ENCODE results near the gene RAB3C. TPM values are rescaled to one million over a fixed set of nuclear protein-coding genes. Genes with fewer than 3 reads are reported as not detected.

Gene RAB3C
- polyA plus RNA-seq, 1 donor (not counting 4 experiments of a cell fraction or from before 2014, with no cell fraction given): not detected

DNA sequence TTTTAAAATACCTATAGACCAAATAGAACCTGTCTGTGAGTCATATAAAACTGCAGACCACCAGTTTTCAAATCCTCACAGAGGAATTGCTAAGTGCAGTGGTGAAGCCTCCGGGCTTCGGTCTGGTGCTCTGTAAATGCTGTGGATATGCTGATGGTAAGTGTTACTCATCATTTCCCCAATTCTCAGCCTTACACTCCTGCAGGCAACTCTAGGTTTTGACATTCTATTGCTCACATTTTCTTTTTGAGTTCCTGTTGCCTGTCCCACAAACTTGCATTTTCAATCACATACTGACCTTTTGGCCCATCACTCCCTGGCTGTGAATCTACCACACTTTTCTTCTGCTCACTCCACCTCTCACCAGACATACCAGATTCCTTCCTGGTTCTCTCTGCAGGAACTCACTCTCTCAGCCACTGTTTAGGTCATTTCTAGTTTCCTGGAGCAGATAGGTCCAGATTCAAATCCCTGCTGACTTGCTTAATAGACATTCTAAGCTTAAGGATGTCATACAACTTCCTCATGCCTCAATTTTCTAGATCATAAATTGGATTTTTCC lies 192.9 kb downstream of the RAB3C start:
- no peaks in the 10 kb centered on the region for H3K79me2 ChIP-seq (ENCODE audit: control insufficient read depth, insufficient read depth, low read length)
- H4K20me1 ChIP-seq (ENCODE audit: control insufficient read depth, extremely low read depth, insufficient read depth, low read length): no peaks in the 10 kb centered on the region
- FAIRE-seq: no peak

DNA sequence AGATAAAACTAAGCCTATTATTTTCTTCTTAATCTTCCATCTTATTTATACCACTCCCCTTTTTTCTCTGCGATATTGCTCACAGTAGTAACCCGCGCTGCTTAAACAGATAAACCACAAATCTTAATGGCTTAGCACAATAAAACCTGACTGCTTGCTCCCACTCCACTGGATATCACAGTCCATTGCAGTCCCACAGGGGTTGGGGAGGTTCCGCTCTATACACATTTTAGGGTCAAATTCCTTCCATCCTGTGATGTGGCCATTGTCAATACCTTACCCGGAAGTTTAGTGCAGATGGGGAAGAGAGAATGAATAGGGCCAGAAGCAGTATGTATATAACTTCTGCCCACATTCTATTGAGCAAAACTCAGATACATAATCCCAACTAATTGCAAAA lies 193.7 kb downstream of the RAB3C start:
- no peak overlapping the region for H3K9ac ChIP-seq (ENCODE audit: control insufficient read depth, extremely low read depth, insufficient read depth, low read length)
- H3K4me3 ChIP-seq (ENCODE audit: control insufficient read depth in 2 of 3, extremely low read depth in 1 of 3, insufficient read depth in 2 of 3, low read depth in 1 of 3, low read length in 3 of 3): no peak overlapping the region
- TF ChIP-seq, protein P1, sequence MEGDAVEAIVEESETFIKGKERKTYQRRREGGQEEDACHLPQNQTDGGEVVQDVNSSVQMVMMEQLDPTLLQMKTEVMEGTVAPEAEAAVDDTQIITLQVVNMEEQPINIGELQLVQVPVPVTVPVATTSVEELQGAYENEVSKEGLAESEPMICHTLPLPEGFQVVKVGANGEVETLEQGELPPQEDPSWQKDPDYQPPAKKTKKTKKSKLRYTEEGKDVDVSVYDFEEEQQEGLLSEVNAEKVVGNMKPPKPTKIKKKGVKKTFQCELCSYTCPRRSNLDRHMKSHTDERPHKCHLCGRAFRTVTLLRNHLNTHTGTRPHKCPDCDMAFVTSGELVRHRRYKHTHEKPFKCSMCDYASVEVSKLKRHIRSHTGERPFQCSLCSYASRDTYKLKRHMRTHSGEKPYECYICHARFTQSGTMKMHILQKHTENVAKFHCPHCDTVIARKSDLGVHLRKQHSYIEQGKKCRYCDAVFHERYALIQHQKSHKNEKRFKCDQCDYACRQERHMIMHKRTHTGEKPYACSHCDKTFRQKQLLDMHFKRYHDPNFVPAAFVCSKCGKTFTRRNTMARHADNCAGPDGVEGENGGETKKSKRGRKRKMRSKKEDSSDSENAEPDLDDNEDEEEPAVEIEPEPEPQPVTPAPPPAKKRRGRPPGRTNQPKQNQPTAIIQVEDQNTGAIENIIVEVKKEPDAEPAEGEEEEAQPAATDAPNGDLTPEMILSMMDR (optimal IDR thresholded peaks at IDR 0.05 in 1 of 3, IDR thresholded peaks at IDR 0.05 in 1 of 3, conservative IDR thresholded peaks at IDR 0.05 in 1 of 3; ENCODE audit: extremely low read depth in 1 of 3, insufficient read depth in 2 of 3, low read length in 3 of 3): no peak
- no peak for TF ChIP-seq EZH2 (IDR thresholded peaks at IDR 0.05; ENCODE audit: low read length)
- H3K9me1 ChIP-seq (ENCODE audit: control insufficient read depth, extremely low read depth, insufficient read depth, low read length): no peaks in the 10 kb centered on the region
- no peaks in the 10 kb centered on the region for H3K79me2 ChIP-seq (ENCODE audit: control insufficient read depth, insufficient read depth, low read length)
- dilution Hi-C loops (cut with MboI; ENCODE audit: extremely low pct_ligation_motif_present, low sequenced_read_pairs): no loop called here
- no peak overlapping the region for H3K4me2 ChIP-seq (ENCODE audit: control insufficient read depth, extremely low read depth, insufficient read depth, low read depth, low read length)
- no peak overlapping the region for H3K27ac ChIP-seq (ENCODE audit: control insufficient read depth, insufficient read depth, low read length)
- no peaks in the 10 kb centered on the region for H4K20me1 ChIP-seq (ENCODE audit: control insufficient read depth, extremely low read depth, insufficient read depth, low read length)
- DNase-seq (ENCODE audit: low read depth, low spot score) (no peak), FAIRE-seq (no peak)
- no peak overlapping the region for H2AFZ ChIP-seq (ENCODE audit: control insufficient read depth, low read length)
- no peaks in the 10 kb centered on the region for H3K9me3 ChIP-seq (ENCODE audit: control insufficient read depth, low read depth, low read length)
- no peaks in the 10 kb centered on the region for H3K36me3 ChIP-seq (ENCODE audit: control insufficient read depth in 2 of 2, extremely low read depth in 1 of 2, insufficient read depth in 2 of 2, low read length in 2 of 2)
- H3K27me3 ChIP-seq (ENCODE audit: control insufficient read depth, extremely low read depth, insufficient read depth, low read length): no peaks in the 10 kb centered on the region
- no peaks in the 10 kb centered on the region for H3K4me1 ChIP-seq (ENCODE audit: control insufficient read depth, extremely low read depth, insufficient read depth, low read length)

More for the DNA sequence above, 192.9 kb downstream of the RAB3C start:
- H3K4me2 ChIP-seq (ENCODE audit: control insufficient read depth, extremely low read depth, insufficient read depth, low read depth, low read length): no peak overlapping the region
- no peak overlapping the region for H2AFZ ChIP-seq (ENCODE audit: control insufficient read depth, low read length)
- no peaks in the 10 kb centered on the region for H3K27me3 ChIP-seq (ENCODE audit: control insufficient read depth, extremely low read depth, insufficient read depth, low read length)
- H3K9me3 ChIP-seq (ENCODE audit: control insufficient read depth, low read depth, low read length): no peaks in the 10 kb centered on the region
- TF ChIP-seq, protein P1 (optimal IDR thresholded peaks at IDR 0.05 in 1 of 3, IDR thresholded peaks at IDR 0.05 in 1 of 3, conservative IDR thresholded peaks at IDR 0.05 in 1 of 3; ENCODE audit: extremely low read depth in 1 of 3, insufficient read depth in 2 of 3, low read length in 3 of 3): no peak
- no peak for TF ChIP-seq EZH2 (IDR thresholded peaks at IDR 0.05; ENCODE audit: low read length)
- H3K36me3 ChIP-seq (ENCODE audit: control insufficient read depth in 2 of 2, extremely low read depth in 1 of 2, insufficient read depth in 2 of 2, low read length in 2 of 2): no peaks in the 10 kb centered on the region
- dilution Hi-C loops (cut with MboI; ENCODE audit: extremely low pct_ligation_motif_present, low sequenced_read_pairs): no loop called here
- no peak overlapping the region for H3K27ac ChIP-seq (ENCODE audit: control insufficient read depth, insufficient read depth, low read length)
- no peaks in the 10 kb centered on the region for H3K4me1 ChIP-seq (ENCODE audit: control insufficient read depth, extremely low read depth, insufficient read depth, low read length)
- H3K9me1 ChIP-seq (ENCODE audit: control insufficient read depth, extremely low read depth, insufficient read depth, low read length): no peaks in the 10 kb centered on the region
- DNase-seq (ENCODE audit: low read depth, low spot score): no peak
- H3K4me3 ChIP-seq (ENCODE audit: control insufficient read depth in 2 of 3, extremely low read depth in 1 of 3, insufficient read depth in 2 of 3, low read depth in 1 of 3, low read length in 3 of 3): no peak overlapping the region
- no peak overlapping the region for H3K9ac ChIP-seq (ENCODE audit: control insufficient read depth, extremely low read depth, insufficient read depth, low read length)
